ENCODE results near the gene STAM2. TPM values are rescaled to one million over a fixed set of nuclear protein-coding genes. Genes with fewer than 3 reads are reported as not detected.

STAM2 gene
- total and polyA plus RNA-seq, 11 donors, result 4.7 to 36.1 (median 25.7) TPM

DNA sequence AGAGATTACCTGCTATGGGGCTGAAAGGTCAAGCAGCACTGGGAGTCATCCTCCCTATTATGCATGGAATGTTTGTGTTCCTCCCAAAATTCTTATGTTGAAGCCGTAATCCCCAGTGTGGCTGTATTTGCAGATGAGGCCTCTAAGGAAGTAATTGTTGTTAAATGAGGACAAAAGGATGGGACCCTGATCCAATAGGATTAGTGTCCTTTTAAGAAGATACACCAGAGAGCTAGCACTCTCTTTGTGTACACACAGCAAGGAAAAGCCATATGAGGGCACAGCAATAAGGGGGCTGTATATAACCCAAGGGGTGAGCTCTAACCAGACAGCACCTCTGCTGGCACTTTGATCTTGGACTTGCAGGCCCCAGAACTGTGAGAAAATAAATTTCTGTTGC lies 18.3 kb downstream of the STAM2 start:
- DNase-seq, result no peak
- 98 to 100% (median 99%) methylated on average over 1 of the region's 1 CpG for WGBS, 4 donors
- H3K27ac ChIP-seq, result no peak overlapping the region
- H3K36me3 ChIP-seq, result peaks cover 0 to 6% (median 0%) of the 10 kb centered on the region in 9 donors
- intact Hi-C loops (cut with DNase I), result no loop called here
- no peak overlapping the region for H3K4me3 ChIP-seq
- no peaks in the 10 kb centered on the region for H3K27me3 ChIP-seq
- no peak for ATAC-seq
- H3K9me3 ChIP-seq, result peaks cover 0 to 18% (median 0%) of the 10 kb centered on the region in 12 donors
- TF ChIP-seq POLR2A (IDR thresholded peaks at IDR 0.05), result no peak
- TF ChIP-seq, protein P1, sequence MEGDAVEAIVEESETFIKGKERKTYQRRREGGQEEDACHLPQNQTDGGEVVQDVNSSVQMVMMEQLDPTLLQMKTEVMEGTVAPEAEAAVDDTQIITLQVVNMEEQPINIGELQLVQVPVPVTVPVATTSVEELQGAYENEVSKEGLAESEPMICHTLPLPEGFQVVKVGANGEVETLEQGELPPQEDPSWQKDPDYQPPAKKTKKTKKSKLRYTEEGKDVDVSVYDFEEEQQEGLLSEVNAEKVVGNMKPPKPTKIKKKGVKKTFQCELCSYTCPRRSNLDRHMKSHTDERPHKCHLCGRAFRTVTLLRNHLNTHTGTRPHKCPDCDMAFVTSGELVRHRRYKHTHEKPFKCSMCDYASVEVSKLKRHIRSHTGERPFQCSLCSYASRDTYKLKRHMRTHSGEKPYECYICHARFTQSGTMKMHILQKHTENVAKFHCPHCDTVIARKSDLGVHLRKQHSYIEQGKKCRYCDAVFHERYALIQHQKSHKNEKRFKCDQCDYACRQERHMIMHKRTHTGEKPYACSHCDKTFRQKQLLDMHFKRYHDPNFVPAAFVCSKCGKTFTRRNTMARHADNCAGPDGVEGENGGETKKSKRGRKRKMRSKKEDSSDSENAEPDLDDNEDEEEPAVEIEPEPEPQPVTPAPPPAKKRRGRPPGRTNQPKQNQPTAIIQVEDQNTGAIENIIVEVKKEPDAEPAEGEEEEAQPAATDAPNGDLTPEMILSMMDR (IDR thresholded peaks at IDR 0.05), result no peak
- H3K4me1 ChIP-seq, result peaks cover 0 to 5% (median 0%) of the 10 kb centered on the region in 12 donors

DNA sequence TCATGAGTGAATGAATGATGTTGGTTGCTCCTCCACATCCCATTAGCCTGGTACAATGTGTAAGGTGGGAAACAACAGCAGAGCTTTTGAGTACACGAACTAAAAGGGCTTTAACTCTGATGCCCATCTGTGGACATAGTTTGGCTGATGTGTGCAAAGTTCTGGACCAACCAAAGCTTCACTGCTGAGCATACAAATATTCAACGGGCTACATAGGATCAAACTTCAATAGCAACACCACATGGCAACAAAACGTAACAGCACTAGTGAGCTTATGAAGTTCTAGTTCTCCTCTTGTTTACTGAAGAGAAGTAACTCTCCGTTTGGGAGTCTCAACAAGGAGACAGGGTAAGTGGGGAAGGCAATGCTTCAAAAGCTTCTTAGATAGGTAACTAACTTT lies 20.4 kb downstream of the STAM2 start:
- H3K4me3 ChIP-seq, result no peak overlapping the region
- DNase-seq (no peak), ATAC-seq (no peak)
- 67 to 74% (median 72%) methylated on average over 4 of the region's 4 CpGs for WGBS, 4 donors
- peaks cover 0 to 6% (median 0%) of the 10 kb centered on the region in 9 donors for H3K36me3 ChIP-seq
- no peak overlapping the region for H3K27ac ChIP-seq
- H3K9me3 ChIP-seq, result peaks cover 0 to 18% (median 0%) of the 10 kb centered on the region in 12 donors
- TF ChIP-seq, protein P1 (IDR thresholded peaks at IDR 0.05), result no peak
- TF ChIP-seq POLR2A (IDR thresholded peaks at IDR 0.05), result no peak
- intact Hi-C loops (cut with DNase I), result no loop called here
- peaks cover 0 to 5% (median 0%) of the 10 kb centered on the region in 12 donors for H3K4me1 ChIP-seq
- no peaks in the 10 kb centered on the region for H3K27me3 ChIP-seq

DNA sequence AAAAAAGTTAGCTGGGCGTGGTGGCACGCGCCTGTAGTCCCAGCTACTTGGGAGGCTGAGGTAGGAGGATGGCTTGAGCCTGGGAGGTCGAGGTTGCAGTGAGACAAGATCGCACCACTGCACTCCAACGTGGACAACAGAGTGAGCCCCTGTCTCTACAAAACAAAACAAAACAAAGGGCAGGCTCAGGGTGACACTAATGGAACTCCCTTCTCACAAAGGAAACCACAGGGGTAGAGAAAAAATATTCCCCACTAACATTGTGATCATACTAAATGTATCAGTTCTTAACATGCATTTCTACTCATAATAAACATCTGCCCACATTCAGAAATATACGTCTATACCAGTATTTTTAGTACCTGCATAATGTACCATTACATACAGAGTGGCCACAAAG lies 21.1 kb downstream of the STAM2 start:
- no peak overlapping the region for H3K4me3 ChIP-seq
- no peak for ATAC-seq
- no peak overlapping the region for H3K27ac ChIP-seq
- 94 to 97% (median 95%) methylated on average over 7 of the region's 7 CpGs for WGBS, 4 donors
- intact Hi-C loops (cut with DNase I), result no loop called here
- H3K4me1 ChIP-seq, result peaks cover 0 to 5% (median 0%) of the 10 kb centered on the region in 12 donors
- H3K36me3 ChIP-seq, result peaks cover 0 to 6% (median 0%) of the 10 kb centered on the region in 9 donors
- no peaks in the 10 kb centered on the region for H3K27me3 ChIP-seq
- DNase-seq, result no peak
- peaks cover 0 to 18% (median 0%) of the 10 kb centered on the region in 12 donors for H3K9me3 ChIP-seq
- TF ChIP-seq, protein P1 (IDR thresholded peaks at IDR 0.05), result no peak
- TF ChIP-seq POLR2A (IDR thresholded peaks at IDR 0.05), result no peak

DNA sequence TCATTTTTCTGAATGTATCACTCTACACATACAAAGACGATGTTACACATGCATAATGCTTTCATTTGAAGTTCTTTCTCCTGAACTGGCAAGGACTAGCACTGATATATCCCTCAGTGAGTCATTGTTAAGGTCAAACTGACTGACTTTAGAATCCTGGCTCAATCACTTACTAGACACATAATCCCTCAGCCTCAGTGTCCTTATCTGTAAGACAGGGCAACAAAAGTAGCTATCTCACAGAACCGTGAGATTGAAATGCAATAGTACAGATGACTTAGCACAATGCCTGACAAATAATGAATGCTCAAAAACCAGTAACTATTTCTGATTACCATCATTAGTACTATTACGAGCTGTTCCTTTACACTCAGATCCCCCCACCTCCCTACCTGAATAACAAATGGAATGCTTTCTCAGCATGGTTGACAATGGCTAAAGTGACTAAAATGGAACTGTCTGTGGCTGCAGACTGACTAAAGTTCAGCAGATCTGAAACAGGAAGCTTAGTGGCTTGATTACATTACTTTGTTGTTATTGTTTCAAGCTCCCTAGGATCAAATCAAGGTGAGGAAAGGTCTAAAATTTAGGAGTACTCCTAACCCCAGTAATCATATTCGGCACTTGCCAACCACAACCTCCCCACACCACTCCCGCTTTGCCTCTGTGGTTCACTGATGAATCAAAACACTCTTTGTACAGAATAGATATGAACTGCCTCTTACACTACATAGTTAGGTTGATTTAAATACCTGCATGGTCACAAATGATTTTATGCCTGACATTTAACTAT lies 40.9 kb downstream of the STAM2 start:
- no peak overlapping the region for H3K4me3 ChIP-seq
- 78 to 84% (median 82%) methylated on average over 5 of the region's 5 CpGs for WGBS, 4 donors
- no peak for TF ChIP-seq POLR2A (IDR thresholded peaks at IDR 0.05)
- TF ChIP-seq, protein P1 (IDR thresholded peaks at IDR 0.05), result no peak
- H3K27me3 ChIP-seq, result no peaks in the 10 kb centered on the region
- no peaks in the 10 kb centered on the region for H3K9me3 ChIP-seq
- DNase-seq, result no peak
- peaks cover 0 to 46% (median 17%) of the 10 kb centered on the region in 9 donors for H3K36me3 ChIP-seq
- H3K4me1 ChIP-seq, result peaks cover 0 to 8% (median 0%) of the 10 kb centered on the region in 12 donors
- H3K27ac ChIP-seq, result no peak overlapping the region
- ATAC-seq, result peak in 2 of 4 donors; percentile 14 to 58
- intact Hi-C loops (cut with DNase I), result no loop called here
